ENCODE measurements around the gene SSX2B.
"Not testable (repeated sequence)": the region's sequence is repeated elsewhere in the genome, so short reads cannot be mapped to it uniquely, and the experiment has no call there.

The SSX2B gene, protein sequence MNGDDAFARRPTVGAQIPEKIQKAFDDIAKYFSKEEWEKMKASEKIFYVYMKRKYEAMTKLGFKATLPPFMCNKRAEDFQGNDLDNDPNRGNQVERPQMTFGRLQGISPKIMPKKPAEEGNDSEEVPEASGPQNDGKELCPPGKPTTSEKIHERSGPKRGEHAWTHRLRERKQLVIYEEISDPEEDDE

DNA sequence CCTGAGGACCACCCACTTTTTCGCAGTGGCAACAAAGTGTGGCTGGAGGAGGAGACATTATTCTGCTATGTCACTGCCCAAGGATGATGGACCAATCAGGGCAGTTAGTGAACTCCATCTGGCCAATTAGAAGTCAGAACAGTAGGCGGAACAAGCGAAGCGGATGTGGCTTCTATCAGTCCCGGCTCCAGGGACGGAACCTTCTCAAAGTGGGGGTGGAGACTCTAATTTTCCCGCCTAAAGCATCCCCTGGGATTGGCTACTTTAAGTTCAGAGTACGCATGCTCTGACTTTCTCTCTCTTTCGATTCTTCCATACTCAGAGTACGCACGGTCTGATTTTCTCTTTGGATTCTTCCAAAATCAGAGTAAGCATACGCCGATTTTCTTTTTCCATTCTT is at the start of gene SSX2B:
Gene SSX2B (plus strand): TSS at position 301 of the 400 bp plus-strand sequence. CDS start 1,429 bp downstream, outside the sequence.
- not testable (repeated sequence) for DNase-seq

DNA sequence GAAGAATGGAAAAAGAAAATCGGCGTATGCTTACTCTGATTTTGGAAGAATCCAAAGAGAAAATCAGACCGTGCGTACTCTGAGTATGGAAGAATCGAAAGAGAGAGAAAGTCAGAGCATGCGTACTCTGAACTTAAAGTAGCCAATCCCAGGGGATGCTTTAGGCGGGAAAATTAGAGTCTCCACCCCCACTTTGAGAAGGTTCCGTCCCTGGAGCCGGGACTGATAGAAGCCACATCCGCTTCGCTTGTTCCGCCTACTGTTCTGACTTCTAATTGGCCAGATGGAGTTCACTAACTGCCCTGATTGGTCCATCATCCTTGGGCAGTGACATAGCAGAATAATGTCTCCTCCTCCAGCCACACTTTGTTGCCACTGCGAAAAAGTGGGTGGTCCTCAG is 44.0 kb upstream of the SSX2B start, which contains the start of gene SSX2:
Gene SSX2 (minus strand): TSS at position 101 of the 400 bp plus-strand sequence. CDS start 1,429 bp downstream, outside the sequence.
- DNase-seq = not testable (repeated sequence)

DNA sequence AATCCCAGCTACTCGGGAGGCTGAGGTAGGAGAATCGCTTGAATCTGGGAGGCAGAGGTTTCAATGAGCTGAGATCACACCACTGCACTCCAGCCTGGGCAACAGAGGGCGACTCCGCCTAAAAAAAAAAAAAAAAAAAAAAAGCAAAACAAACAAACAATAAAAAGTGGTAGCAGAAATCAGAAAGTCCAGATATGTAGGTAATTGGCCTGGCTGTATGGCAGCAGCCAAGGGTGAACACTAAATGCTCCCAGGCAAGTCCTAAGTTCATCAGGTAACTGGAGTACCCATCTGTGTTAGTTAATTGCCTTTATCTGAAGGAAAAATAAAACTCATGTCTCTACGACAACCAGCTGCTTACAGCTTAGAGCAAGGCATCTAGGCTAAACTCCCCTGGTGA is 14.9 kb downstream of the SSX2B start:
- DNase-seq = not testable (repeated sequence)

DNA sequence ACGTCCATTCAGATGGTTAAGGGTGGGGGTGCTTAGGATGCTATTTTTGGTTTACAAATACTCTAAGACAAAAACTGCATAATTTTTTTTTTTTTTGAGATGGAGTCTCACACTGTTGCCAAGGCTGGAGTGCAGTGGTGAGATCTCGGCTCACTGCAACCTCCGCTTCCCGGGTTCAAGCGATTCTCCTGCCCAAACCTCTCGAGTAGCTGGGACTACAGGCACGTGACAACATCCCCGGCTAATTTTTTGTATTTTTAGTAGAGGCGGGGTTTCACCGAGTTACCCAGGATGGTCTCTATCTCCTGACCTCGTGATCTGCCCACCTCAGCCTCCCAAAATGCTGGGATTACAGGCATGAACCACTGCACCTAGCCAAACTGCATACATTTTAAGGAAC is 22.5 kb downstream of the SSX2B start:
- DNase-seq = not testable (repeated sequence)

DNA sequence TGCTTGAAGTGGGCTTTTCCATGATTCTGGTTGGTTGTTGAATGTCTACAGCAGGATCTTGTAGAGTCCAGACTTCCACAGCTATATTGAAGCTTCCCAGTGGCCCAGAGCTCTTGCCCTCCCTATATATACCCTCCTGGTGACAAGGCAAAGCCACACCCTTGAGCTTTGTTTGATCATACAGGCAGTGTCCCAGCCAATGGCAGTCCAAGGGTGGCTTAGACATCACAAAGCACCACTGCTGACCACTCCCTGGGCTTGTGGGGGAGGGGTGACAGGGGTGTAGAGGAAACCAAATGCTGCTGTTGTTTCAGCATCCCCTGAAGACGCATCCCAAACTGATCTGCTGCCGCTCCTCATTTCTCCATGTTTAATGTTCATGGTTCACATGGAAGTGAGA is 46.3 kb downstream of the SSX2B start, which contains the start of gene SPANXN5:
Gene SPANXN5 (minus strand): TSS at position 101 of the 400 bp plus-strand sequence. CDS start 79 bp downstream, at position 22.
- not testable (repeated sequence) for DNase-seq

DNA sequence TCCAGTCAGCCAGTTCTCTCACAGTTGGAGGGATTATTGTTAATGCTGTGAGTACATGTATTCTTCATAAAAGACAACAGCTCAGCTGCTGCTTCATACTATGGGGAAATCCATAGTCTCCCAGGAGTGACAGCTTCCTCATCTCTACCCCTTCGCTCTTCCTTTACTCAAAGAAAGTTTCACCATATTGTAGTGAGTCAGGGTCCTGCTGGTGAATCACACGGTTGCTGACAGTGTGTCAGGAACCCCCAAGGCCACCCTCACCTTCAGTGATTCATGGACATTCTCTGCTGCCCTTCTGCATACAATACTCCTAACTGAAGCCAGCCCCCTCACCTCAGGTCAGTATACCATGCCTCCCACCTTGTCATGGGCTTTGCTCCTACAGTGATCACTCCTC is 53.8 kb downstream of the SSX2B start:
- not testable (repeated sequence) for DNase-seq

Measured in right hindlimb (tissue), 1 donor.